GM19452 (cell line): ENCODE measurements around the gene ELMO1.

ENCODE experiments used
- ATAC-seq: cut with Tn5 transposase; IDR thresholded peaks from one replicate; pipeline ENCODE4 v1.9.1; 2021; ENCODE audit not compliant: unreplicated experiment

The ELMO1 gene

DNA sequence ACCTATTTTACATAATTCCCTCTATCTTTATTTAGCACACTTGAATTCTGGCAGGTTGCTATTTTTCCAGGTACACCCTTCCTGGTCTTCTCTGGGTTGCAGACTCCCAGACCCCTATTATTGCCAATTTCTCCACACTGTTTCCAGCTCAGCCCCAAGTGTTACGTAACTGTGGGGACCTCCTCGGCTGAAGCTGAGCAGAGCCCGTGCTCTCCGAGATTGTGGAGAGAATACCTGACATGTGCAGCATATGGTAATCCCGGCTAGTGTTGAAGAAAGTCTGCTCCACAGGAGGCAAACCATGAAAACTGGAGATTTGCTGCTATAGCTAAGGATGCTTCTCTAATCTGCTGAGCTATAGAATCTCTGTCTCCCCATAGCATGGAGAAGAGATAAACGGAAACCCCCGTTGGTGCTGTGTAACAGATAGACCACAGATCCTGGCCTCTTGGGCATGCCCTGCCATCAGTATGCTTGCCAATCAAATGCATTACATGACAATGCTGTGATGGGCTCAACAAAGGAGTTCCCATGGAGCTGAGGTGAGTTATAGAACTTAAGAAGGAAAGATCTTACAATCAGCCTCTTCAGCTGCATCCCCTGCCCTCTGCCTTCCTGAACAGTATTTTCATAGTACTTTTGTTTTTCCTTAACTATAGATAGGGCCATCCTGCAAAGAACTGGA lies 579.8 kb downstream of the ELMO1 start:
- no peak for ATAC-seq

DNA sequence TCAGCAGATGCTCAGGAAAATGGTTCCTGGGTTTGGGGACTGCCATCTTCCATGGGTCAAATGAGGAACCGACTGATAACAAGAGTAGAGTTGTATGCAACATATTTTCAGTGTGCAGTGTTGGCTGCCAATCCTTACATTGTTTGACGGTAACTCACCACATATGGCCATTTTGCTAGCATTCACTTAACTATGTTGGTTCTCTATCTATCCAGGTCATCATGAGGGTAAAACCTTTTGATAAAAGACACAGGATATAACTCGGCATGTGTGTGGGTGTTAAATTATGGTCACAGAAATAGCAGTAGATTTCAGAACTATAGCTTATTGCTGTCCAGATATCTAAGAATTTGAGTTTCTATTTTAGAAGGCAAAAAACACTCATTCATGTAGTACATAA lies 583.6 kb downstream of the ELMO1 start:
- ATAC-seq, result no peak

DNA sequence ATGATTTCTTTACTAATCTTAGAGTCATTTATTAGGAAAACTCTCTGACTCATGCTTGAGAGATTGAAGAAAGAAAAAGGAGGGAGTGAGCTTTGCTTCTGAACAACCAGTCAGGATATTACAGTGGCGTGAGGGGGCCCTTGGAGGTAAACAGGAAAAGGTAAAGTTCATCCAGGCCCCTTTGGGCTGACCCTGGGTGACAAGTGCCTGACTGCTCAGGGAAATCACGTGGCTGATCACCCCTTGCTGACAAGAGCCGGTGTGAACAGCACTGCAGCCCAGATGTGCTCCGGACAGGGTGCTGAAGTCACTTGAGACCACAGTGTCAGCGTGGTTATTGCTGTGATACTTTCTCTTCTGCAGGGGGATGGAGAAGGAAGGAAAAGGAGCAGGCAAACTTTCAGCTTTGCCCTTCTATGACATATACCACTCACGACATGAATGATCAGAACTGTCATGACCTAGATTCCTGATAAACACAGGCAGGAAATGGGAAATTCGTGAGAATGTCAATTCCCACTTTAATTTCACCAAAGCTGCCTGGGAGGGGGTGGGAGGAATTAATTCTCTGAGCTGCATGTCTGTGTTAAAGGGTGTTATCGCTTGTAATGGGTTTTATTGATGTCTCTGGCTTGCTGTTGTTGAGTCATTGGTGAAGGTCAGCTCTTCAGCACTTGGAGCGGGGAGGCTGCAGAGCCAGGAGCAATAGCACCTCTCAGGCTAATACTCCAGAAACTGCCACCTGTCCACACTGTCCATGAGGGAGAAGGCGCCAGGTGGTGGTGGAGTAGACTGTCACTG lies 584.6 kb downstream of the ELMO1 start:
- ATAC-seq, result no peak

DNA sequence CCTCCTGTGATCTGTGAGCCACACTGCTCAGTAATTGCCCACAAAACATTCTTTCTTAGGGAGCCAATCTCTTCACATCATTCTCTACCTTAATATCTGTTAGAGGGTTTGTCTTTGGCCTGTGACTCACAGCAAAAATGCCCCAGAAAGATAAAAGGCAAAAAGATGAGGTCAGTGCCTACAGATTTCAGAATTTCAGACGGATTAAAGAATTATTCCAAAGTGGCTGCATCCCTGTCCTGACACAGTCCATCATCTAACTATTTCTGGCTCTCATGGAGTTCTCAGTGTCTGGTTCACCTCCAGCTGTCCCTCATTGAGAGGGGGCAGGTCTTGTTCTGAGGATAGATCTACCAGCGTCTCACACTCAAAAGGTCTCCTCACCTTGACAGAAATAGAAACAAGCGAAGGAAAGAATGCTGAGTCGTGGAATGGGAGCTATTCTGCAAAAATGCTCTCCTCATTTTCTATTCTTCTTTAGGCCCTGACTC lies 585.8 kb downstream of the ELMO1 start:
- no peak for ATAC-seq

DNA sequence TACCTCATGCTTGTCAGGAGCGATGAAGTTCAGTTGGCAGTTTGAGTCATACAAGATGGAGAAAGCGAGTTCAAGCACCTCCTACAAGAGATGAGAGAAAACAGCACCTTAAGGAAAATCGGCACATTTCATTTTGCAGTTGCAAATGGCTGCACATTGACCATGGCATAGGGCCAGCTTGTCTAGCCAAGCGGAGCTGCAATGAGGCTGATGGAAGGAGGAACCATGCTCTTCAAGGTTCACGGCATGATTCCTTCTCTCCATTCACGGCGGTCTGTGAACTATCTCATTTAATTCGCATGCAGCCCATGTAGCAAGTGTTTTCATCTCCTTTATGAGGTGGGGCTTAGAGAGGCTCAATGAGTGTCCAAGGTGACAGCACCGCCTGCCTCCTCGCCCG lies 587.0 kb downstream of the ELMO1 start:
- ATAC-seq, result no peak

DNA sequence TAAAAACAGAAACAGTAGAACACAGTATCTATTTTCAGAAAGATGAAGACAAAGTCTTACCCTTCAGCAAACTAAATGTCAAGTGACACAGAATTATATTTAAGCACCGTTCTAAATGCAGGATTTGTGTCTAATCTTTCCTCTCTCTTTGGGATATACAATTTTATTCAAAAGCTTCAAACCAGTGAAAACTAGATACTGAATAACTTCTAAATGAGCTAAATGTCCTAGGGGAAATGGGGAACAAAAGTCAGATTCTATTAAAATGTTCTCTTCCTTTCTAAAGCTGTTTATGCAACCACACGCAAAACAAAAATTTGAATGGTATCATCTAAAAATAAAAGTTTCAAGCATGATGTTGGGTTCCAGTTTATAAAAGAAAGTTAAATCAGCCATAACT lies 588.0 kb downstream of the ELMO1 start:
- no peak for ATAC-seq

DNA sequence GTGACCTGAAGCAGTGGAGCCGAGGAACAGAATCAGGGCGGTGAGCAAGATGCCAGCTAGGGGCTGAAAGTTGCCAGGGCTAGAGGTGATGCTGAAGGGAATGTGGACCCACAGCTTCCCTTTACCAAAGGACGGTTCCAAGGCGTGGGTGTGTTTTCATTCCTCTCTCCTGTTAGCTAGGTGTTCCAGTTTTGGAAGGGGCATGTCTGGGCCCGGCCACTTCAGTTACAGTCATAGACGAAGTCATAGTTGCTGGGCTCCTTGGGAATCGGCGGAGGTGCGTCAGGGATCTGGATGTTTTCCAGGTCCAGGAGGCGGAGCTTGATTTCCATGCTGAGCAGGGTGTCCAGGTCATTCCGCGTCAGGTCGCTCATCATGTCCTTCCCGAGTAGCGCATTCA lies 593.3 kb downstream of the ELMO1 start:
- ATAC-seq, result no peak

DNA sequence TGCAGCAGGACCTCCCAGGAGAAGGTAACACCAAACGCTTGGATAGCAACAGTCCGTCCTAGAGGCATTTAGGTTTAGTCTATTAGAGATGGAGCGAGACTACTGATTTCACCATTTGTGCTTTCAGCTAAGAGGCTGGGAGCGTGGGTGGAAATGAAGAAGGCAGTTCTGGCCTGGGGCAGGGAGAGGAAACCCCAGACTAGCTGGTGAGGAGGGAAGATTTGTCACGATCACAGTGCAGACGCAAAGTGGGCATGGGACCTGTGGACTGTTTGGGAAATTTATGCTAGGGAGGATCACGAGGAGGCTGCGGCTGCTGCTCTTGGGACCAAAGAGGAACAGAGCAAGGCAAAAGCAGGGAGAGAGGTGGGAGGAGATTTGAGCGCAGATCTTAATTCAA lies 594.0 kb downstream of the ELMO1 start:
- no peak for ATAC-seq

DNA sequence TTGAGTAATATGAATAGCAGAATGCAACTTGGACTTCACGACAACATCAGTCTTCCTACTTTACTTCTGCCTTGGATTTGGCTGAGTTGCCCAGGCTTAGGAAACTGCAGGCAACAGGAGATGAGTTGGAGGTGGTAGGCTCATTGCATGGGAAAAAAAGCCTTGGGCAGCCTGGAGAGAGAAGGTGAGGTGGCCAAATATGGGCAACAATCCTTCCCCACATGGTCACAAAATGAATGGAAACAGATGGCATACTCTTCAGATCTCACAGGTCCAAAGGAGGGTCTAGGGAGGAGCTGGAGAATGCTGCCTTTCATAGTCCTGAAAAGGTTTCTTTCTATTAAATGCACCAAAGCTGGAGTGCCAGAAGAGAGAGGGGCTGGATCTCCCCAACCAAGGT lies 595.7 kb downstream of the ELMO1 start:
- no peak for ATAC-seq

DNA sequence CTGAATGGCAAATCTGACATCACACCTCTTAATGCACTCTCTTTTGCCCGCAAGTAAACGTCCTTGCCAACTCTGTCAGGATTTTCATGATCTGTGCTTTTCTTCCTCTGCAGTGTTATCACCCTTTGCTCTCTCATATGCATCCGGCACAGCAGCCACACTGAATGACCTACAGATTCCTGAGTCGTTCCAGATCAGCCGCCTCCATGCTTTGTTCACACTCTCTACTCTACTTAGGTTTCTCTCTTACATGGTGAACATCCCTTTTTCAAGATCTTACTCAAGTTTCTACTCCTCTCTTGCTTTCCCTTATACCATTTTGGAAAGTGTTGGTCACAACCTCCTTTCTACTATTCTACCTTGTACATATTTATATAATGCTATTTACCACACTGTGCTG lies 596.6 kb downstream of the ELMO1 start:
- ATAC-seq, result no peak

DNA sequence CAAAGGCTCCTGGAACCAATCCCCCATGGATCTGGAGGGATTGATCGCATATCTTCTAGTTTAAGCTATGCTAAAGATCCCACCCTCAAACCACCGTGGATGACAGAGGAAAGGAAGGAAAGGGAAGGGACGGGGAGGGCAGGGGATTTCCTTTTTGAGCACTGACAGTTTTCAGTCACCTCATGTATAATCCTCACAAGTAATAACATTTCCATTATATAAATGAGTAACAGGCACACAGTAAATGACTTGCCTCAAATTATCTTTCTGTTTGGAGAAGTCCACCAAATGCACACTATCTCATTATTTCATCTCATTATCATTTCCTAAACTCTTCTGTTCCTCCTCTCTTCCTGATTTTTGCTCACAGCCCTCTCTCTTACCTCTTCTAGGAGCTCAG lies 597.3 kb downstream of the ELMO1 start:
- no peak for ATAC-seq

DNA sequence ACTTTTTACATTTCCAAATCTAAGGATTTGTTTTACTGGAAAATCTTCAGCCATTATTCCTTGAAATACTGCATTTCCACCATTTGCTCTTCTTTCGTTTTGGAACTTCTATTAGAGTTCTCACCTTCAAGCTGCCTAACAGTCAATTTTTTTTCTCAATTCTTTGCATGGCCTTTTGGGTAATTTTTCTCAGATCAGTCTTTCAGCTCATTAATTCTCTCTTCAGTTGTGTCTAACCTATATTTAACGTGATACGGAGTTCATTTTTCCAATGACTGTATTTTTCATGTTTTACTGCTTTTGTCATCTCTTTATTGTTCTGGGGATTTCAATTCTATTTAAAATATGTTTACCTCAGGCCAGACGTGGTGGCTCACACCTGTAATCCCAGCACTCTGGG lies 600.7 kb downstream of the ELMO1 start:
- no peak for ATAC-seq

DNA sequence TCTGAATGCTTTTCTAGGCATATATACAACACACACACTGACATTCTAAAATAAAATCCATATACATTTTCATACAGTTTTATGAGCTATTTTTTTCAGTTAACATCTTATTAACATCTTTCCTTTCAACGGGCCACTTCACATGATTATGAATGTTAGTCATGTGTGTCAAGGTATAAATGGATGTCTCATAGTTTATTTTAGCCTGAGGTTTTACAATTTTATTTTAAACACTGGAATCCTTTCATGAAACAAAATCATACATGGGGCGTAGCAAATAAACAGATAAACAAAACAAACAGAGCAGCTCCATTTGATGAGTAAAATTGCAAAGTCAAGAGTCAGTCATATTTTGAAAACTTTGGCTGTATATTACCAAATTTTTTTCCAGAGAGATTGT lies 604.3 kb downstream of the ELMO1 start:
- no peak for ATAC-seq

DNA sequence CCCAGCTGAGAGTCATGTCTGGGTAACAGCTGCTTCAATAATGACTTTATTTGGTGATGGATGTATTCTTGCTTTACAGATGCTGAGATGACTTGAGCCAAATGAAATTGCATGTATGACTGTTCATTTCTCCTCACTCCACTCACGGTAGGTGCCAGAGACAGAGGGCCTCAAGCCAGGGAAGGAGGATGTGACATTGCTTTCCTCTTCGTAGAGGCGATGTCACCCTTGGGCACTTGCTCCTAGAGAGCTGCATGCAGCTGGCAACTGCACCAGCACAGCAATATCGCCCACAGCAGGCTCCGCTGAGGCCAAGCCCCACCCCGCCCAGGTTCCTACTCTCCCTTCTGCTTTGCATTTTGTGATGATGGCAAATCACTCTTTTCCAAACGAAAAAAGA lies 607.8 kb downstream of the ELMO1 start:
- no peak for ATAC-seq

DNA sequence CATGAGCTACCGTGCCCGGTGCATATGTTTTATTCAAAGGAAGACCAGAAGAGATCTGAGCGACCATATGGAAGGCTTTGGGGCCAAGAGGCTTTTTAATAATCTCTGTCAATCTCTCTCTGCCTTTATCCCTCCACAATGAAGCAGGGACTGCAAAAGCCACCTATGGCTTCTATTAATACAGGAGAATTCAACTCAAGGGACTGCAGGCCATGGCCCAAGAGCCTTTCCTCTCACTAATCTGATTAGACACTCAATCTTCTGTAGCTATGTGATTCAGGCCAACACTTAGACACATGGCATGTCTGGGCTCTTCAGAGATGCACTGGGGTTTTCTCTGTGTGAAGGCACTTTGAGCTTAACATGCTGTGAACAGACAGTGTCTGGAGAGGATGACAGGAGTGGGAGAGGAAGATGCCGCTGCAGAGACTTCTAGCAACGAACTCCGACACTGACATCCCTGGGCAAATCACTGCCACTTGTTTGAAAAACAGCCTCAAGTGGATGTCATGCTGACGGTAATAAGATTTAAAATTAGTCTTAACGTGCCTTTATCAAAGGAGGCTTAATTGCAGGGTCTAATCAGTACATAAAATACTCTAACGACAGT lies 609.9 kb downstream of the ELMO1 start:
- no peak for ATAC-seq

DNA sequence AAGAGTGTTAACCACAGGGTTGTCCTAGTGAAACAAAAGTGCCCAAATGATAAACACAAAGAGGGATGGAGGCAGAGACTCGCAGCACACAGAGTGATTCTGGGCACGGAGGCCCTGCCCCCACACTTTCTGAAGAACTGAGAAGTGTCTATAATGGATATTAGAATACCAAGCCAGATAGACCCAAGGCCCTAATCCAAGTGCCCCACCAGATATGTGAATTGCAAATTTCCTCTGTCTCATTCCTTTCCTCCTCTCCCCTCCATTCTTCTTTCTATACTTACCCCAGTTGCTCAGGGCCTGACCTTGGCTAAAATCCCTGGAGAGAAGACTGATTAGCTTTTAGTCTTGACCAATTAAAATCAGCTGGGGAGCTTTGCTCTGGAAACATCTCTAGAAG lies 617.6 kb downstream of the ELMO1 start:
- no peak for ATAC-seq

DNA sequence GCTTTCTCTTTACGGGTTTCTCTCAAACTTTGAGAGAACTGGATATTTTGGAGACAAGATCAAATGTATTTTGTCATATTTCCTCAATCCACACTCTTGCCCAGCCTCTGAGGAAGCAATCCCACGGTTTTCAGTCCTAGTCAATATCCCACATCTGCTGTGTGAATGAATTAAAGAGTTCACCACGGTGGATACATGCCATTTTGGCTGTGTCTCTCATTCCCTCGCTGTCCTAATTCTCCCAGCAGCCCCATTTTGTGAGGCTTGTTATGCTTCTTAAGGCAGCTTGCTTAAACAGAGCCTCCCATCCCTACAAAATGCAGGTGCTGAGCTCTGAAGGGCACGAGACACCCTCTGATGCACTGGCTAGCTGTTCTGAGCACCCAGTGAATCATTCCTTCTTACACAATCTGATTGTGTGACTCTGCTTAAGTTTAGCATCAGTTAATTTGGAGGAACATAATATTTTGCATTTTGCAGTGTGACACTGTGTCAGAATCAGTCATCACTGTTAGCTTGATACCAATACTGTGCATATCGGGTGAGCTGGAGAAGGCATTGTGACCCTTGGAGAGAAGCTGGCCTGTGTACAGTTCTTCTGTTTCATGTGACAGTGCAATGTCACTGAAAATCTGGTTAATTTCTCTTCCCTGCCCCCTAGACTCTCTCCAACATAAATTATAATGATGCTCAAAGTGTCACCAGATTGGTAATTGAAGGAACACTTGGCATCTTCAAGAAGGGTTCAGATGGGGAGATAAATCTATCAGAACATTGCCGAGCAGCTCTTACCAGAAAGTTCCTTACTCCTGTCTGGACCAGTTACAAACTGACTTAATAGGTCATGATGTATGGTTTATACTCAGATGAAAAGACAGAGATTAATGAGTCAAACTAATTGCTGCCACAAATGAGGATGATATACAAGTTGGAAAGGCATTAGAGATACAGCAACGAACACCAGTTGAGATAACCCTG lies 620.6 kb downstream of the ELMO1 start:
- ATAC-seq, result no peak

DNA sequence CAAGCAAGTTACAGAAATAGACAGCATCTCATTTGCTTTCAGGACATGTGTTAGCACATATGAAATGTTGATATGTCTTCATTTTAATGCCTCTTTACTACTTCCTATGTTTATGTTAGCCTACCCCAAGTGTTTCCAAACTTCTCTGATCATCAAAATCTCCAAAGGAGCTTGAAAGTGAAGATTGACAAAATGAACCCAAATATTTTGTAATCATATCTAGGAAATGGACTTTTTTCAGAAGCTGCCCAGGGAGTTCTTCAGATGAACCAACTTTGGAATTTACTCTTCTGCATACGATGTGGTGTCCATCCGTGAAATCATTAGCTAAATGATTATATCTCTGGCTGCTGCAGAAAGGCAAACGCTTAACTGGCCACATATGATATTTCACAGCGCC lies 623.2 kb downstream of the ELMO1 start:
- ATAC-seq, result no peak

DNA sequence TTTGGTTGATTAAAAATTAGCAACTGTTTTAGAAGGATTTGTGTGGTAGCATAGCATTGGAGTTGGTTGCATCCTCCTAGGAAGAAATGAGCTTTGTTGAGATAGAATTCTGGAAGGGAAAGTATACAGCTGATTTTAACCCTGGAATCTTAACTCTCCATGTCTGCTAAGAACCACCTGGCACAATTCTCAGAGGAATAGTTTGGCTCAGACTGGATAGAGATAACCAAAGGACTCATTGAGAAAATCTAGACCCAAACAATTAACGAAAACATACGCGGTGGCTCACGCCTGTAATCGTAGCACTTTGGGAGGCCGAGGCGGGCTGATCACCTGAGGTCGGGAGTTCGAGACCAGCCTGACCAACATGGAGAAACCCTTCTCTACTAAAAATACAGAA lies 625.3 kb downstream of the ELMO1 start:
- ATAC-seq, result no peak

DNA sequence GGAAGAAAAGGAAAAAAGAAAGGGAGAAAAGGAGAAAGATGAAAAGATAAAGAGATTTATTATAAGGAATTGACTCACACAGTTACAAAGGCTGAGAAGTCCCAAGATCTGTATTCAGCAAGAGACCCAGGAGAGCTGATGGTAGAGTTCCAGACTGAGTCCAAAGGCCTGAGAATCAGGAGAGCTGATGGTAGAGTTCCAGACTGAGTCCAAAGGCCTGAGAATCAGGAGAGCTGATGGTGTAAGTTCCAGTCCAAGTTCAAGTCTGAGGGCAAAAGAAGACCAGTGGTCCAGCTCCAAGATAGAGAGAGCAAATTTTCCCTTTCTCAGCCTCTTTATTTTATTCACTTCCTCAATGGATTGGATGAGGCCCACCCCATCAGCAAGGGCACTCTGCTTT lies 627.0 kb downstream of the ELMO1 start:
- no peak for ATAC-seq
